Body of pancreas (tissue), 4 donors: Measurements from ENCODE around the gene PNRC1.

ENCODE experiments used
- POLR2A ChIP-seq, 3 donors: fragments of 450-650 bp; IDR thresholded peaks; one replicate each; pipeline ENCODE4 v1.6.1; 2016; ENCODE audit warnings: antibody characterized with exemption in 3 of 3, mild to moderate bottlenecking in 2 of 3
- TF ChIP-seq, protein P1 (sequence below), 7 experiments: fragments of 450-650 bp in 4 of 7; fragments of 200-600 bp in 3 of 7; sonication (generic) in 3 of 7; IDR thresholded peaks; one replicate each; pipeline ENCODE4 v1.5.1; 2016 to 2019; ENCODE audit warnings: antibody characterized with exemption in 7 of 7

DNA sequence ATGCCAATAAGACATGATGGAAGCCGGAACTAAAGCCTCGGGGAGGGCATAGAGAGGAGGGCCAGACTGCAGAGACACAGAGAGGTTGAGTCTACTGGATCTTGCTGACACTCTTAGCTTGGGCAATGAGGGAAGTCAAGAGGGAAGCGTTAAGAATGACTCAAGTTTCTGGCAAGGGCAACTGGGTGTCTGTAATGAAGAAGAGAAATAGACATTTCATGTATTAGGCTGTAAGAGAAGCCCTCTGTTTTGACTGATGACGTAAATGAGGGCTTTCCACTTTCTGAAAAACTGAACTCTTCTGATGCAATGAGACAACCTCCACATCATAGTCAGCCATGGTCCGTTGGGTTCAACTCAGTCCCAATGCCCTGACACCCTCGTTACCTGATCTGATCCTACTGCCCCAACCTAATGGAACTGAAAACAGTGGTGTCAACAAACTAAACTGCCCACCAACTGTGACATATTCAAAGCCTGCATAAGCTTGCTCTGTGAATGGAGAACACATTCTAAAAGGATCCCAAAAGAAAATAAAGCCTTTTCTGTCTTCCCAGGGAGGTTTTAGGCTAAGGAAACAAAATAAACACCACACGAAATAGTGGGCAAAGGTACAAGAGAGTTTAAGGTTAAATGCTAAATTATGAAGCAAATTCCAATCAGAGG, 45.8 kb upstream of the PNRC1 start:
- TF ChIP-seq, protein P1, sequence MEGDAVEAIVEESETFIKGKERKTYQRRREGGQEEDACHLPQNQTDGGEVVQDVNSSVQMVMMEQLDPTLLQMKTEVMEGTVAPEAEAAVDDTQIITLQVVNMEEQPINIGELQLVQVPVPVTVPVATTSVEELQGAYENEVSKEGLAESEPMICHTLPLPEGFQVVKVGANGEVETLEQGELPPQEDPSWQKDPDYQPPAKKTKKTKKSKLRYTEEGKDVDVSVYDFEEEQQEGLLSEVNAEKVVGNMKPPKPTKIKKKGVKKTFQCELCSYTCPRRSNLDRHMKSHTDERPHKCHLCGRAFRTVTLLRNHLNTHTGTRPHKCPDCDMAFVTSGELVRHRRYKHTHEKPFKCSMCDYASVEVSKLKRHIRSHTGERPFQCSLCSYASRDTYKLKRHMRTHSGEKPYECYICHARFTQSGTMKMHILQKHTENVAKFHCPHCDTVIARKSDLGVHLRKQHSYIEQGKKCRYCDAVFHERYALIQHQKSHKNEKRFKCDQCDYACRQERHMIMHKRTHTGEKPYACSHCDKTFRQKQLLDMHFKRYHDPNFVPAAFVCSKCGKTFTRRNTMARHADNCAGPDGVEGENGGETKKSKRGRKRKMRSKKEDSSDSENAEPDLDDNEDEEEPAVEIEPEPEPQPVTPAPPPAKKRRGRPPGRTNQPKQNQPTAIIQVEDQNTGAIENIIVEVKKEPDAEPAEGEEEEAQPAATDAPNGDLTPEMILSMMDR (IDR thresholded peaks at IDR 0.05): no peak
- no peak for TF ChIP-seq POLR2A (IDR thresholded peaks at IDR 0.05)
